Suprapubic skin (tissue), 4 donors: ENCODE results near the gene ME3. TPM values are rescaled to one million over a fixed set of nuclear protein-coding genes. Genes with fewer than 3 reads are reported as not detected.
A peak's percentile ranks its signal among the peaks of the same experiment; 100 is the strongest.

Source experiments
- DNase-seq, 2 donors: peaks; one replicate each; pipeline ENCODE4 v3.0.0-alpha.2; 2019; ENCODE audit warnings: low spot score in 2 of 2
- H3K27ac ChIP-seq: fragments of 200-600 bp; sonication (generic); one replicate; pipeline ENCODE4 v1.5.1; 2019
- H3K27me3 ChIP-seq: fragments of 200-600 bp; sonication (generic); one replicate; pipeline ENCODE4 v1.5.1; 2019
- H3K36me3 ChIP-seq: fragments of 200-600 bp; sonication (generic); one replicate; pipeline ENCODE4 v1.5.1; 2019
- H3K4me1 ChIP-seq: fragments of 200-600 bp; sonication (generic); one replicate; pipeline ENCODE4 v1.5.1; 2019
- H3K4me3 ChIP-seq: fragments of 200-600 bp; sonication (generic); one replicate; pipeline ENCODE4 v1.5.1; 2019; ENCODE audit warnings: mild to moderate bottlenecking
- H3K9me3 ChIP-seq: fragments of 200-600 bp; sonication (generic); one replicate; pipeline ENCODE4 v1.5.1; 2019
- CTCF ChIP-seq, 2 donors: fragments of 200-600 bp in 1 of 2; fragments of 450-650 bp in 1 of 2; sonication (generic) in 1 of 2; IDR thresholded peaks; one replicate each; pipeline ENCODE4 v1.5.1; 2016 to 2019; ENCODE audit warnings: antibody characterized with exemption in 2 of 2, mild to moderate bottlenecking in 1 of 2, moderate library complexity in 1 of 2
- EP300 ChIP-seq: sonication (generic); formaldehyde crosslinking; IDR thresholded peaks from one replicate; pipeline ENCODE4 v1.6.1; 2017; ENCODE audit warnings: antibody characterized with exemption
- POLR2A ChIP-seq, 2 donors: fragments of 450-650 bp; IDR thresholded peaks; one replicate each; pipeline ENCODE4 v1.6.1; 2017; ENCODE audit warnings: antibody characterized with exemption in 2 of 2, mild to moderate bottlenecking in 2 of 2, moderate library complexity in 2 of 2
- POLR2AphosphoS5 ChIP-seq, 3 donors: sonication (generic); formaldehyde crosslinking; IDR thresholded peaks; one replicate each; pipeline ENCODE4 v1.6.1; 2017; ENCODE audit warnings: antibody characterized with exemption in 3 of 3
- WGBS: methylation state at CpG from one replicate; pipeline ENCODE4 v1.1.5; 2018; 5-methylcytosine and 5-hydroxymethylcytosine counted together
- total RNA-seq, 4 donors: library from RNA; depleted of rRNA; stranded (reverse); fragments of >200 nt; gene quantifications; one replicate each; pipeline ENCODE4 v1.1.0, GENCODE V29; 2016

Gene ME3
- total RNA-seq, 4 donors from 2014 or later = 3.7 to 17.0 (median 9.4) TPM

DNA sequence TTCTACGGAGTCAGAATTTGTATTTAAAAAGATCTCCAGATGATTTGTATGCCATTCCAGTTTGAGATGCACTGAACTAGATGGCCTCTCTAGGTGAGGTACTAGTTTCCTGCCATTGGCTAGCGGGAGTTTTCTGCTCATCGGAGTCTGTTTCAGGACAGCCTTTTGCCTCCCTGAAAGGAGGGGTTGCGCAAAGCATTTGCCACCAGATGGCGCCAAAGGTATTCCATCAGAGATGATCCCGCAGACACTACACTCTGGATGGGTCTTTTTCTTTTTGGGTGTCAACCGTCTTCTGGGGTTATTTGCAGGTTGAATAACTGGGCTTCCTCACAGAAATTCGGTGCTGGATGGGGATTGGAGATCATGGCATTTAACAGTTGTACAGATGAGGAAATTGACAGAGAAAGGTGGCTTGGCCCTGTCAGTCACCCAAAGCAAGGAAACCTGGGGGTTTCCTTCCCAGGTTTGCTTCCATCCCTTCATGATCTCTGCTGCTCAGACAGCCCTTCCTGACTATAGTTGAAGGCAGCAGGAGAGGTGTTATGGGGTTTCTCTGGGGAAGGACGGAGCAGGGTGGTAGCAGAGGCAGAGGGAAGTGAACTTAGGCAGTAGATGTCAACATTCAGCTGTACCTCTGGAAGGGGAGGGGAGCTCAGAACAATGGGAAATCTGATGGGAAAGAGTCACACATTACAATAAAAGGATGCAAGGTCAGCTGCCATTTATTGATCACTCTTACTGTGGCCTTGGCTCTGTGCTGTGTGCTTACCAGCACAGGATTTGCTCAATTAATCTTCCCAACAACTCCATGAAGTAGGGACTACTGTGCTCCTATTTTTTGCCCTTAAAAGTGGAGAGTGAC is 216.1 kb downstream of the ME3 start:
- H3K27me3 ChIP-seq = no peaks in the 10 kb centered on the region
- no peaks in the 10 kb centered on the region for H3K9me3 ChIP-seq
- WGBS = 14% methylated on average over 9 of the region's 9 CpGs
- TF ChIP-seq CTCF (IDR thresholded peaks at IDR 0.05) (peak; percentile 70 to 80), EP300 (no peak), POLR2A (IDR thresholded peaks at IDR 0.05) (no peak), POLR2AphosphoS5 (IDR thresholded peaks at IDR 0.05) (peak in 1 of 3 donors; percentile 41)
- H3K4me1 ChIP-seq = peaks cover 22% of the 10 kb centered on the region
- no peak overlapping the region for H3K27ac ChIP-seq
- DNase-seq = peak; percentile 90 to 93
- no peaks in the 10 kb centered on the region for H3K36me3 ChIP-seq
- no peak overlapping the region for H3K4me3 ChIP-seq

DNA sequence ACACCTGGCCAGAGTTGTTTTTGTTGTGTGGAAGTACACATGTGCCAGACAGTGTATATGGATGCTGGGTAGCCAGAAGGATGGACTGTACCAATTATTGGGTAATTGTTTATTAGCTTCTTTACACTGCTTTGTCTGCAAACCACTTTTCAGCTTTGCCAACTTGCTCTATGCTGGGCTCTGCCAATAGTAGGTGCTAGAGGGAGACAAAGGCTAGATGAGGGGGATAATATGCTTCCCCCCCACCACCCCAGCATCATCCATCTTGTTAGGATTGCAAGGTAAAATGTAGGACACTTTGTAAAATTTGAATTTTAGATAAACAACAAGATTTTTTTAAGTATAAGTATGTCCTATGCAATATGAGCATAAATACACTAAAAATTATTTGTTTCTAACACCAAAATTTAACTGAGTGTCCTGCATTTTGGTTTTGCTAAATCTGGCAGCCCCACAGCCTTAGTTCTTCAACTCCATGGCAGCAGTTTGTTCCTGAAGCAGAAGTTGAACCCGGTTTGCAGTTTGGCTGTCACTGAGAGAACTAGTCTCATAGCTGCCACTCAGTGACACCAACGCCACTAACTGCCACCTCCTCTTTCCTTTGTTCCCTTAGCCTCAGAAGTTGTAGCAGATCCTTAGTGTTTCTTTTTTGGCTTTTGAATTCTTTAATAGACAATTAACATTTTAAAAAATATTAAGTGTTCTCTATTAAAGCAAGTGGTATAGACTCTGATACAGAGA is 219.0 kb downstream of the ME3 start:
- H3K27me3 ChIP-seq = no peaks in the 10 kb centered on the region

GRCh38 chr11:86449993-86450629 is 222.3 kb downstream of the ME3 start:
- Histone ChIP-seq H3K27me3 (no peaks in the 10 kb centered on the region), H3K4me3 (no peak overlapping the region), H3K9me3 (no peaks in the 10 kb centered on the region), H3K4me1 (no peaks in the 10 kb centered on the region), H3K36me3 (no peaks in the 10 kb centered on the region), H3K27ac (no peak overlapping the region)
- 75% methylated on average over 5 of the region's 5 CpGs for WGBS
- TF ChIP-seq CTCF (IDR thresholded peaks at IDR 0.05) = no peak
- no peak for TF ChIP-seq POLR2A (IDR thresholded peaks at IDR 0.05)
- no peak for TF ChIP-seq EP300
- TF ChIP-seq POLR2AphosphoS5 (IDR thresholded peaks at IDR 0.05) = no peak
- DNase-seq = no peak

More for the DNA sequence above, 219.0 kb downstream of the ME3 start:
- no peak for DNase-seq
- 84% methylated on average over 2 of the region's 2 CpGs for WGBS
- TF ChIP-seq CTCF (IDR thresholded peaks at IDR 0.05) (no peak), EP300 (no peak)
- Histone ChIP-seq H3K27ac (no peak overlapping the region), H3K36me3 (no peaks in the 10 kb centered on the region), H3K4me1 (peaks cover 3% of the 10 kb centered on the region), H3K4me3 (no peak overlapping the region), H3K9me3 (no peaks in the 10 kb centered on the region)

GRCh38 chr11:86447763-86448480 is 224.5 kb downstream of the ME3 start:
- Histone ChIP-seq H3K4me1 (no peaks in the 10 kb centered on the region), H3K4me3 (no peak overlapping the region), H3K27ac (no peak overlapping the region), H3K9me3 (no peaks in the 10 kb centered on the region), H3K27me3 (no peaks in the 10 kb centered on the region), H3K36me3 (no peaks in the 10 kb centered on the region)
- DNase-seq = no peak
- WGBS = 78% methylated on average over 3 of the region's 3 CpGs
- TF ChIP-seq EP300 (no peak), POLR2A (IDR thresholded peaks at IDR 0.05) (no peak), POLR2AphosphoS5 (IDR thresholded peaks at IDR 0.05) (no peak), CTCF (IDR thresholded peaks at IDR 0.05) (no peak)
